ENCODE results near the gene FOXN1.

FOXN1 gene

DNA sequence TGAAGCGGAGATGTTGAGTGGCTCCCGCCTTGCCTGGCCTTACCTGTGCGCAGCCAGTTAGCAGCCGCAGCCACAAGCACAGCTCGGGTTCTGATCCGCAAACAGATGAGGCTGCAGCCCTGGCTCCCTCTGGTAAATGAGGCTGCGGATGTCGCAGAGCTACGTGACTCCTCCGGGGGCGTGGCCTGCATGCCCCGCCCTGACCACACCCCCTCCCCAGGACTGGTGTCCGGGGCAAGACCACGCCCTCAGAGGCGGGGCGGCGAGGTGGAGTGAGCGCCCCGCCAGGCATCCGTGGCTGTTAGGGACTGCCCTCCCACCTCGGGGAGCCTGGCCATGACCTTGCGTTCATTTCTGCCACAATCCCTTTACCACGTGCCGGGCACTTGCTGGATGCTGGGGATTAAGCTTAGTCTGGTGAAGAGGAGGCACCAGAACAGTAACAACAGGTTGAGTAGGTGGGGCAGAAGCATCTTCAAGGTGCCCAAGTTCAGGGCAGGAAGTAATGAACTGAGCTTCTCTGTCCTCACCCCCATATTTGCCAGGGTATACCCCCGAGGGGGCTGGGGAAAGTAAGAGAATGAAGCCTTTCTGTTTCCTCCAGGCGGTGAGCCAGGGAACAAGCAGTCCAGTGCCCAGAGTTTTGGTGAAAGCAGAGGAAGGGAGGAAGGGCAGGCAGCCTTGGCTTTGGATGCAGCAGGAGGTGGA, 70.8 kb downstream of the FOXN1 start, which contains the start of gene ALDOC:
TSS of gene ALDOC (minus strand) at position 138 of the 708 bp plus-strand sequence. CDS start 1,363 bp downstream, outside the sequence.
- peak; percentile 97 for DNase-seq

DNA sequence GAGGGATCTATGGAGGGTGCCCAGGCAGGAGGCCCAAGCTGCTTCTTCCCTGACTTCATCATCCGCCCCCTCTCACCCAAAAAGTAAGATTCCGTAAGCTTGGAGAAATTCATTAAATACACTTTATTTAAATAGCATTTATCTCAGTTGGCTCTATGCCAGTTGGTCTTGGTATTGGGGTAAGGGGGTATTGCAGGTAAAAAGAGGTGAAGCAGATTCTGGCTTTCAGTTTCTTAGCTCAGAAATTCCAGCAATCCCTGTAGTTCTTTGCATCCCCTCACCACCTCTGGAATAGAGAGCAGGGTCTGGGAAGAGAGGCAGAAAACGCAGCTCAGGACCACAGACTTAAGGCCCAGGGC, 71.3 kb downstream of the FOXN1 start:
- no peak for DNase-seq

GRCh38 chr17:28578246-28579195, 72.4 kb downstream of the FOXN1 start:
- no peak for DNase-seq

DNA sequence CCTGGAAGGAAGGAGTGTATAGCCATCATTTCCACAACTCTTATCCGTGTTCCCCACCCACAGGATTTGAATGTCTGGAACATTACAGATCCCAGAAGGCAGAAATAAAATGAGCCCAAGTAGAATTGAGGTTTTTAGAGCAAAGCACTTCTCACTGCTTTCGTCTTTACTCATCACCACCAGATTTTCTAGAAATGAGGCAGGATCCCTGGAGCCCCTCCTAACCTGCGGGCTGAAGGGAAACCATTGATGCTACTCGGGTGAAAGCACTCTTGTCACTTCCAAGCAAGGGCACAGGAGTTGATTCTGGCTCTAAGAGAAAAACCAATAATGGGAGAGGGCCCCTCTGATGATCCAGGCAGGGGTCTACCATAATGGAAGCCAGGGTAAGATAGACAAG, 73.4 kb downstream of the FOXN1 start:
- peak; percentile 88 for DNase-seq

DNA sequence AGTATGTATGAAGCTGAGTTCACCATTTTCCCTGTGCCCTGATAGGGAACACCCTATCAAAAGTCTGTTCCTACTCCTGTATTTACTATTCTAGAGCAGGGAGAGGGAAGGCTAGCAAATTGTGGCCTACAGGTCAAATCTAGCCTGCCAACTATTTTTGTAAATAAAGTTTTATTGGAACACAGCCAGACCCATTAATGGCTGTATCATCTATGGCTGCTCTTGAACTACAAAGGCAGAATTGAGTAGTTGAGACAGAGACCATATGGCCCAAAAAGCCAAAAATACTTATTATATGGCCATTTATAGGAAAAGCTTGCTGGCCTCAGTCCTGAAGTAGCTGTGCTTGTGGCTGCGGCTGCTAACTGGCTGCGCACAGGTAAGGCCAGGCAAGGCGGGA, 74.8 kb downstream of the FOXN1 start:
- no peak for DNase-seq

- no peak for DNase-seq
Observed at GRCh38 chr17:28582513-28582912, 76.4 kb downstream of the FOXN1 start.

GRCh38 chr17:28584434-28584833, 78.3 kb downstream of the FOXN1 start:
- DNase-seq, result no peak

- DNase-seq, result no peak
Observed at GRCh38 chr17:28585851-28586250, 79.7 kb downstream of the FOXN1 start.
